ENCODE data around the gene DCTPP1.

DNA sequence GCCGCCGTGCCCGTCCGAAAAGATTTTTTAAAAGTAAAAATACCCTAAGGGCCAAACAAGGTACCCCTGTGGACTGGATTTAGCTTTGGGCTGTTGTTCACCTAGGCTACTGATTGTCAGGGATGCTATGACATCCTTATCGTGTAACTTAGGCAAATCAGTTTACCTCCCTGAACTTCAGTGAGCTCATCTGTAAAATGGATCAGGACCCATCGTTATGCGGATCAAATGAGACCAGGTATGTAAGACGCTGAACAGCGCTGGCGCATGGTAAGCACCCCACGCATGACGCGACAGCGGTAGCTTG is 23.1 kb downstream of the DCTPP1 start:
- TF ChIP-seq, protein P1, sequence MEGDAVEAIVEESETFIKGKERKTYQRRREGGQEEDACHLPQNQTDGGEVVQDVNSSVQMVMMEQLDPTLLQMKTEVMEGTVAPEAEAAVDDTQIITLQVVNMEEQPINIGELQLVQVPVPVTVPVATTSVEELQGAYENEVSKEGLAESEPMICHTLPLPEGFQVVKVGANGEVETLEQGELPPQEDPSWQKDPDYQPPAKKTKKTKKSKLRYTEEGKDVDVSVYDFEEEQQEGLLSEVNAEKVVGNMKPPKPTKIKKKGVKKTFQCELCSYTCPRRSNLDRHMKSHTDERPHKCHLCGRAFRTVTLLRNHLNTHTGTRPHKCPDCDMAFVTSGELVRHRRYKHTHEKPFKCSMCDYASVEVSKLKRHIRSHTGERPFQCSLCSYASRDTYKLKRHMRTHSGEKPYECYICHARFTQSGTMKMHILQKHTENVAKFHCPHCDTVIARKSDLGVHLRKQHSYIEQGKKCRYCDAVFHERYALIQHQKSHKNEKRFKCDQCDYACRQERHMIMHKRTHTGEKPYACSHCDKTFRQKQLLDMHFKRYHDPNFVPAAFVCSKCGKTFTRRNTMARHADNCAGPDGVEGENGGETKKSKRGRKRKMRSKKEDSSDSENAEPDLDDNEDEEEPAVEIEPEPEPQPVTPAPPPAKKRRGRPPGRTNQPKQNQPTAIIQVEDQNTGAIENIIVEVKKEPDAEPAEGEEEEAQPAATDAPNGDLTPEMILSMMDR (conservative IDR thresholded peaks at IDR 0.05; ENCODE audit: low read depth, low read length), result no peak
- TF ChIP-seq POLR2A (IDR thresholded peaks at IDR 0.05; ENCODE audit: low read depth, low read length) (no peak), RFX5 (IDR thresholded peaks at IDR 0.05; ENCODE audit: low read depth, low read length) (no peak), SMC3 (IDR thresholded peaks at IDR 0.05; ENCODE audit: low read depth, low read length) (no peak), CEBPB (IDR thresholded peaks at IDR 0.05; ENCODE audit: low read depth, low read length) (no peak), NFE2L2 (IDR thresholded peaks at IDR 0.05; ENCODE audit: low read depth, low read length) (no peak), MXI1 (IDR thresholded peaks at IDR 0.05; ENCODE audit: borderline replicate concordance, low read depth, low read length) (no peak), MAFK (IDR thresholded peaks at IDR 0.05; ENCODE audit: low read depth, low read length) (no peak), RAD21 (IDR thresholded peaks at IDR 0.05; ENCODE audit: low read length) (no peak), FOS (IDR thresholded peaks at IDR 0.05; ENCODE audit: low read depth, low read length) (no peak), CHD1 (IDR thresholded peaks at IDR 0.05; ENCODE audit: low read depth, low read length) (no peak), RCOR1 (IDR thresholded peaks at IDR 0.05; ENCODE audit: insufficient replicate concordance, low read length) (no peak)
- TF ChIP-seq, protein P2, sequence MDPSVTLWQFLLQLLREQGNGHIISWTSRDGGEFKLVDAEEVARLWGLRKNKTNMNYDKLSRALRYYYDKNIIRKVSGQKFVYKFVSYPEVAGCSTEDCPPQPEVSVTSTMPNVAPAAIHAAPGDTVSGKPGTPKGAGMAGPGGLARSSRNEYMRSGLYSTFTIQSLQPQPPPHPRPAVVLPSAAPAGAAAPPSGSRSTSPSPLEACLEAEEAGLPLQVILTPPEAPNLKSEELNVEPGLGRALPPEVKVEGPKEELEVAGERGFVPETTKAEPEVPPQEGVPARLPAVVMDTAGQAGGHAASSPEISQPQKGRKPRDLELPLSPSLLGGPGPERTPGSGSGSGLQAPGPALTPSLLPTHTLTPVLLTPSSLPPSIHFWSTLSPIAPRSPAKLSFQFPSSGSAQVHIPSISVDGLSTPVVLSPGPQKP (IDR thresholded peaks at IDR 0.05; ENCODE audit: borderline replicate concordance, low read depth, low read length), result no peak
